ENCODE measurements around the gene CRTC1.

DNA sequence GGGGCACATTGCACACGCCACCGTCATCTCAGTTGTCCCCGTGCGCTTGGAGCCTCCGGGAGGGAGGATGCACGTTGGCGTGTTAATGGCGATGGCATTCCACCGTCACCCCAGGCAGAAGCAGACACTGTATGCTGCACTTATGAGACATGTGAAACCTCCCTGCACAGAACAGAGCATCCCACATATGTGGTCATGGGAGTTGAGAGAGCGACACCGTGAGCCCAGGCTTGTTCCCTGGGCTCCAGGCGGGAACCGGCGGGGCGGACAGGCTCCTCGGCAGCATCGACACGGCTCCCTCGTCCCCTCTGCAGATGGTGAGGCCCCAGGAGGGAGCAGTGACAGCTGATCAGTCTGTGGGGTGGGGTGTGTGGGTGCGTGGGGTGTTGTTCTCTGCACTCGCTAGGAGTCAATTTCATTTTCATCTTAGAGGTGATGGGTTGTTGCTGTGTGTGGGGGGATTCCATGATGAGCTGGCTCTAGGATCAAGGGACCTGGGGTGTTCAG, 40.4 kb downstream of the CRTC1 start:
- TF ChIP-seq POLR2A (IDR thresholded peaks at IDR 0.05) = no peak
- TF ChIP-seq, protein P1, sequence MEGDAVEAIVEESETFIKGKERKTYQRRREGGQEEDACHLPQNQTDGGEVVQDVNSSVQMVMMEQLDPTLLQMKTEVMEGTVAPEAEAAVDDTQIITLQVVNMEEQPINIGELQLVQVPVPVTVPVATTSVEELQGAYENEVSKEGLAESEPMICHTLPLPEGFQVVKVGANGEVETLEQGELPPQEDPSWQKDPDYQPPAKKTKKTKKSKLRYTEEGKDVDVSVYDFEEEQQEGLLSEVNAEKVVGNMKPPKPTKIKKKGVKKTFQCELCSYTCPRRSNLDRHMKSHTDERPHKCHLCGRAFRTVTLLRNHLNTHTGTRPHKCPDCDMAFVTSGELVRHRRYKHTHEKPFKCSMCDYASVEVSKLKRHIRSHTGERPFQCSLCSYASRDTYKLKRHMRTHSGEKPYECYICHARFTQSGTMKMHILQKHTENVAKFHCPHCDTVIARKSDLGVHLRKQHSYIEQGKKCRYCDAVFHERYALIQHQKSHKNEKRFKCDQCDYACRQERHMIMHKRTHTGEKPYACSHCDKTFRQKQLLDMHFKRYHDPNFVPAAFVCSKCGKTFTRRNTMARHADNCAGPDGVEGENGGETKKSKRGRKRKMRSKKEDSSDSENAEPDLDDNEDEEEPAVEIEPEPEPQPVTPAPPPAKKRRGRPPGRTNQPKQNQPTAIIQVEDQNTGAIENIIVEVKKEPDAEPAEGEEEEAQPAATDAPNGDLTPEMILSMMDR (IDR thresholded peaks at IDR 0.05) = no peak

Data from uterus (tissue), 2 donors.